Activated T-helper 1 cell treated with anti-CD3 and anti-CD28 coated beads, Interleukin-12 subunit alpha, Interleukin-12 subunit beta, Interleukin-2, Interleukin-4 antibody, amounts not matched to agents 30 ng/mL and 10 ng/mL and 1 ng/mL, durations not matched to agents 14 hours and 24 hours and 36 hours (primary cell): ENCODE measurements around the gene SEZ6L2. TPM values are rescaled to one million over a fixed set of nuclear protein-coding genes. Genes with fewer than 3 reads are reported as not detected.
A peak's percentile ranks its signal among the peaks of the same experiment; 100 is the strongest.
"Not testable (repeated sequence)": the region's sequence is repeated elsewhere in the genome, so short reads cannot be mapped to it uniquely, and the experiment has no call there.

ENCODE experiments used
- DNase-seq: peaks from one replicate; pipeline ENCODE4 v3.0.0; 2021; ENCODE audit warnings: low spot score
- H3K27ac Mint-ChIP-seq: one replicate; pipeline ENCODE4 v1.8.0; 2021; ENCODE audit warnings: mild to moderate bottlenecking, mixed read lengths
- H3K27me3 Mint-ChIP-seq: one replicate; pipeline ENCODE4 v1.8.0; 2022; ENCODE audit warnings: mild to moderate bottlenecking, moderate library complexity, mixed read lengths; ENCODE audit not compliant: insufficient read depth
- H3K36me3 Mint-ChIP-seq: one replicate; pipeline ENCODE4 v1.8.0; 2021; ENCODE audit warnings: low read depth, mixed read lengths
- H3K4me1 Mint-ChIP-seq: one replicate; pipeline ENCODE4 v1.8.0; 2021; ENCODE audit warnings: low read depth, mixed read lengths
- H3K4me3 Mint-ChIP-seq: one replicate; pipeline ENCODE4 v1.8.0; 2021; ENCODE audit warnings: mild to moderate bottlenecking, moderate library complexity, mixed read lengths
- H3K9me3 Mint-ChIP-seq: one replicate; pipeline ENCODE4 v1.8.0; 2021; ENCODE audit warnings: mixed read lengths
- intact Hi-C: fragments of 100-400 bp; cut with micrococcal nuclease; formaldehyde crosslinking; loops from one replicate; pipeline ENCODE4 v1.15.1; 2024
- total RNA-seq: library from RNA; stranded (reverse); gene quantifications from 2 replicates; pipeline ENCODE4 v1.2.3, GENCODE V29; 2022

Gene SEZ6L2
- total RNA-seq, 1 donor from 2014 or later = 0.16 TPM

DNA sequence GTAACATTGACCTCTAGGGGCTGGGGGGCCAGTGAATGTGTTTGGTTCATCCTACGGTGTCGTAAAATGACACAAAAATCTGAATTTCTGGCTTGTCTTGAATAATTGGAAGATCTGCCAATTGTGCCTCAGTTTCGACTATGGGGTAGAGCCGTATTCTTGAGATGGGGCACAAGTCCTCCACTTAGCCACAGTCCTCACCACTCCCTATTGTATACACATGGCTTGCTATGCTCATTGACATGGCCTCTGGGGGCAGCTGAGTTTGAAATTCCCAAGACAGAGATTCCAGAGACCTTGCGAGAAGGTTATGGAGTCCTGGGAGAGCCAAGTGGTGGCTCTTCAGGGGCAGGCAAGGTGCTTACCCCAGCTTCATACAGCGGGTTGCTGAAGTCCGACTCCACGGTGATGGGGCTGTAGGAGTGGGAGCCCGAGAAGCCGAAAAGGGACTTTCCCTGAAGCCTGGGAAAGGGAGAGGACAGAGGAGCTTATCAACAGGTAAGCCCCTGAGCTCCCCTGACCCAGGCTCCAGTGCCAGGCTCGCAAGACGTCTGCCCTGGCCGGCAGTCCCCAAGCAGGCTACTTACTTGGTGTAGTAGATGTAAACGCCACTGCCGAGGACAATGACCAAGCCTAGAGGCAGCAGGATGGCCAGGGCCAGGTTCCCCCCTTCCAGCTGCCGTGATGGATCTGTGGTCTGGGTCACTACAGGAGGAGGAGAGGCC is 27.4 kb downstream of the SEZ6L2 start:
- Mint-ChIP-seq H3K27me3 (peaks cover 12% of the 10 kb centered on the region), H3K4me3 (no peak overlapping the region), H3K27ac (no peak overlapping the region), H3K36me3 (no peaks in the 10 kb centered on the region), H3K4me1 (peaks cover 8% of the 10 kb centered on the region), H3K9me3 (no peaks in the 10 kb centered on the region)
- DNase-seq = no peak
- intact Hi-C loops = no loop called here

DNA sequence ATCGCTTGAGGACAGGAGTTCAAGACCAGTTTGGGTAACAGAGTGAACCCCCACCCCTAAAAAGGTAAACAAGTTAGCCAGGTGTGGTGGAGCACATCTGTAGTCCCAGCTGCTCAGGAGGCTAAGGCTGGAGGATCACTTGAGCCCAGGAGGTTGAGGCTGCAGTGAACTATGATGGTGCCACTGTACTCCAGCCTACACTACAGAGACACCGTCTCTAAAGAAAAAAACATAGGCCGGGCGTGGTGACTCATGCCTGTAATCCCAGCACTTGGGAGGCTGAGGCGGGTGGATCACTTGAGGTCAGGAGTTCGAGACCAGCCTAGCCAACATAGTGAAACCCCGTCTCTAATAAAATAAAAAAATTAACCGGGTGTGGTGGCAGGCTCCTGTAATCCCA is 30.3 kb downstream of the SEZ6L2 start:
- H3K9me3 Mint-ChIP-seq, H3K27me3 Mint-ChIP-seq, H3K27ac Mint-ChIP-seq, DNase-seq, H3K36me3 Mint-ChIP-seq, H3K4me1 Mint-ChIP-seq, H3K4me3 Mint-ChIP-seq: not testable (repeated sequence)
- intact Hi-C loops = loop anchor here (10.0 kb wide), 1 partner anchor 786 kb away; the partner anchor contains the start of genes FBRS and PRR14

DNA sequence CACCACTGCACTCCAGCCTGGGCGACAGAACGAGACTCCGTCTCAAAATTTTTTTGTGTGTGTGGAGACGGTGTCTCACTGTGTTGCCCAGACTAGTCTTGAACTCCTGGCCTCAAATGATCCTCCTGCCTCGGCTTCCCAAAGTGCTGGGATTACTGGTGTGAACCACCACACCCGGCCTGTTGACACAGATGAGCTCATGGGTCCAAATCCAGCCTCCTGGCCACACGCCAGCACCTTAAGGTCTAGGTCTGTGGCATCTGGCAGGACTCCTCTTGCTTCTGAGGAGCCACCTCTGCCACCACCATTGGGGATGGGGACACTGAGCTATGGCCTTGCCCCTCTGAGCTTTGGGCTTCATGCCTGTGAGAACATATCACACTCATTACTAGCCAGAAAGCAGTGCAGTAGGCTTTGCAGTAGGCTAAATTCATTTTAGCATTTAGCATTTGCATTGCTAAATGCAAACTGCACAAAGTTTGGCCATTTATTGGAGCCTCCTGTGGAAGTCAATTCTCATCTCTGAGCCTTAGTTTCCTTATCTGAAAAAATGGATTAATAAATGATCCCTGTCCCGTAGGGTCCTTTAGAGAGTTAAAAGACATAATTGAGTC is 30.8 kb downstream of the SEZ6L2 start:
- intact Hi-C loops = loop anchor here (10.0 kb wide), 1 partner anchor 786 kb away; the partner anchor contains the start of genes FBRS and PRR14
- H3K27ac Mint-ChIP-seq = no peak overlapping the region

DNA sequence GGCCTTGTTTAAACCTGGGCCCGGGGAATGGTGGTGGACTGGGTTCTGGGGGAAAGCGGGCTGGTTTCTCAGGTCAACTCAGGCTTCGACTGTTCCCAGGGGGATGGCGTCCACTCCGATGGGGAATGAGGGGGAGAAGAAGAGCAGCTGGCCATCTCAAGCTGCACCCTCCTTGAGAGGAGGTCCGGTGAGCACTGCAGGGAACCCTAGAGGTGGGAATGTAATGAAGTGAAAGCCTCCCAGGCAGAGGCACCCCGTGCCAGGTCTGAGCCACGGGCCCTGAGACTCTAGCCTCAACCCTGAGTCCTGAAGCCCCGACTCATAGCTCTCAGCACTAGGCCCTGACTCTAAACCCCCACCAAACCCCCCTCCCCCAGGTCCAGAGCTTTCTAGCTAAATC is 35.1 kb downstream of the SEZ6L2 start:
- peaks cover 24% of the 10 kb centered on the region for H3K4me1 Mint-ChIP-seq
- H3K27me3 Mint-ChIP-seq = no peaks in the 10 kb centered on the region
- no peak overlapping the region for H3K27ac Mint-ChIP-seq
- H3K9me3 Mint-ChIP-seq = no peaks in the 10 kb centered on the region
- peaks cover 15% of the 10 kb centered on the region for H3K36me3 Mint-ChIP-seq
- DNase-seq = no peak
- intact Hi-C loops = loop anchor here (5.0 to 10.0 kb wide), 3 partner anchors 162 to 1208 kb away; partner anchors contain the start of genes FBRS, PRR14, ZNF646 and ZNF668
- H3K4me3 Mint-ChIP-seq = no peak overlapping the region

More for the DNA sequence above, 30.8 kb downstream of the SEZ6L2 start:
- Mint-ChIP-seq H3K9me3 (no peaks in the 10 kb centered on the region), H3K4me1 (peaks cover 2% of the 10 kb centered on the region), H3K4me3 (no peak overlapping the region), H3K27me3 (no peaks in the 10 kb centered on the region), H3K36me3 (no peaks in the 10 kb centered on the region)
- DNase-seq = no peak

DNA sequence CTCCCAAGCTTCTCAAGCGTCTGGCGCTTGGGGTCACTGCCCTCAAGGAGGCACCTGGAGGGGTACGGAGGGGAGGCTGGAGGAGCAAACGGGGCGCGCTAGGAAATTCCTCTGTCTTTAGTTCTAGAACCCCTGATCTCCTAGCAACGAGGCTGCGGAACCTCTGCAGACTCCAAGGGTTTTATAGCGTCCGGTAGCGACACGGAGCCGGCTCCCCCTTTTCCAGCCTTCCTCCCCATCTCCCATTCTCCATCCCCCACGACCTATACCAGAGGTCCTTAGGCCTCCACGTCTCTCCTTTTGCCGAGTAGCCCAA is 35.7 kb downstream of the SEZ6L2 start:
- Mint-ChIP-seq H3K36me3 (peaks cover 15% of the 10 kb centered on the region), H3K9me3 (no peaks in the 10 kb centered on the region), H3K4me3 (peak overlapping the region; percentile 81), H3K27ac (peak overlapping the region; percentile 100), H3K4me1 (peaks cover 24% of the 10 kb centered on the region), H3K27me3 (no peaks in the 10 kb centered on the region)
- no peak for DNase-seq
- intact Hi-C loops = loop anchor here (1.0 to 10.0 kb wide), 17 partner anchors 14 to 1209 kb away; partner anchors contain the start of genes ALDOA, ASPHD1, FBRS and INO80E

DNA sequence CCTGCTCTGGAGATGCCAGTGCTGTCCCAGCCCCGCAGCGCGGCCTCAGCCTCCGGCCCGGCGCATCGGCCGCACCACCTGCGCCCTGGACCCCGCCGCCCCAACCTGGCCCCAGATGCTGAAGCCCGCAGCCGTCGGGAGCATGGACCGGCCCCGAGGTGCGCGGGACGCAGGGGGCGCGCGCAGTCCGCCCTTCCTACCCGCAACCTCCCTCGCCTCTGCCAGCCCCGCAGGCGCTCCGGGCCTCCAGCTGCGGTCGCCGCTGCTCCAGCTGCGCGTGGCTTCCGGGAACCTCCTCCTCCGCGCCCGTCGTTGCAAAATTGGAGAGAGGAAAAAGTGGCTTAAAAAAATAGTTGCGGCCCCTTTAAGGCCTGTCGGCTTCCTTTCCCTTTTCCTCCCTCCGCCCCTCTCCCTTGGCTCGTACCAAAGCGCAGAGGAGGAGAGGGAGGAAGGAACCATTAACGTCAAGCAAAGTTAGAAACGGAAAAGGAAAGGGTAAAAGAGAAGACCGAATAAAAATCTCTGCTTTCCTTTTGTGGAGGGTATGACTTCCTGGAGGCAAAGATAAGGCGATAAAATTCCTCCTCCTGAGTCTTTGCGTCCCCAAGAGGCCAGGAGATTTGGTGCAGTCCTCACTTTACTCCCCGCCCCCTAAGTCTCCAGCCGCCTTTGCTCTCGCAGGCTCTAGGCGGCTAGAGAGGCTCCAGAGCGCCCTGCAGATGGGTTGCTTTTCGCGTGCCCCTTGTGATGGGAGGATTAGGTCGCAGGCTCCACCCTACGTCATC is 36.3 kb downstream of the SEZ6L2 start, which contains the start of gene CDIPT:
CDIPT (minus strand) TSS at position 343 of the 785 bp plus-strand sequence. CDS start 369 bp downstream, outside the sequence.
- intact Hi-C loops = loop anchor here (1.0 to 10.0 kb wide), 17 partner anchors 14 to 1209 kb away; partner anchors contain the start of genes ALDOA, ASPHD1, FBRS and INO80E
- Mint-ChIP-seq H3K36me3 (peaks cover 18% of the 10 kb centered on the region), H3K9me3 (no peaks in the 10 kb centered on the region), H3K4me1 (peaks cover 24% of the 10 kb centered on the region), H3K27ac (peak within 1 kb of the TSS; percentile 100), H3K27me3 (no peaks in the 10 kb centered on the region), H3K4me3 (peak within 1 kb of the TSS; percentile 97)
- DNase-seq = peak; percentile 90

DNA sequence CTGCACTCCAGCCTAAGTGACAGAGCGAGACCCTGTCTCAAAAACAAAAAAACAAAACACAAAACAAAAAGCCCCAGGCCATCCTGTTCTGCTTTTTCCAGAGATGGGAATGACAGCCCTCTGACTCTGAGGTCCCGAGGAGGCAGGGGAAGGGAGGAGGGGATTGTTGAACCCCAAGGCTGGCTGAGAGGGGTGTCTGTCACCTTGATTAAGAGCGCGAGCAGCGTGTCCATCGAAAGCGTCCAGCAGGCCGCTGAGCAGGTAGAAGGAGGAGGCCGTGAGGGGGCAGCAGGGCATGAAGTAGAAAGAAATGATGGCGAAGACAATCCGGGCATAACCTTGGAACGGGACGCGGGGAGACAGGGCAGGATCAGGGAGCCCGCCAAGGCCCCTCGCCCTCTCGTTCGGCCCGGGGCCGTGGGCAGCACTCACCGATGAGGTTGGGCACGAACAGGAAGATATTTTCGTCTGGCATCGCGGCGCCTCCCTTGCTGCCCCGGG is 36.9 kb downstream of the SEZ6L2 start:
- intact Hi-C loops = loop anchor here (2.0 to 10.0 kb wide), 4 partner anchors 160 to 1210 kb away; partner anchors contain the start of genes FBRS, PRR14, ZNF646 and ZNF668
- Mint-ChIP-seq H3K4me3 (peak overlapping the region; percentile 97), H3K4me1 (peaks cover 24% of the 10 kb centered on the region)

DNA sequence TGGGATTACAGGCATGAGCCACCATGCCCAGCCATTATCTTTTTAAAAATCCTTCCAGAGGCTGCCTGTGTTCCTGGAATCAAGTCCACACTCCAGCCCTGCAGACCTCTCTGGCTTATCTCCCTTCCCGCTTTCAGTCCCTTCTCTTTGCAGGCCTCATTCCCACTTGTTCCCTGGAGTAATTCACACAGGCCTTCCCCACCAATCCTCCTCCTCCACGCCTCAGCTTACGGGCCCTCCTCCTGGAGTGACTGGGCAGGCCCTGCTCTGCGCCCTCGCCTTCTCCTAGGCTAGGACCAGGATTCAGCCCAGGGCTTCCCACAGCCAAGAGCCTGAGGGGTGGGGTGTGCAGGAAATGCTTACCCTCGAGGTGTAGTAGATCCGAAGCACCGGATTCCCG is 39.1 kb downstream of the SEZ6L2 start:
- Mint-ChIP-seq H3K4me3 (no peak overlapping the region), H3K27me3 (no peaks in the 10 kb centered on the region), H3K4me1 (peaks cover 24% of the 10 kb centered on the region), H3K9me3 (no peaks in the 10 kb centered on the region), H3K36me3 (peaks cover 18% of the 10 kb centered on the region), H3K27ac (peak overlapping the region; percentile 52)
- no peak for DNase-seq
- intact Hi-C loops = loop anchor here (5.0 to 10.0 kb wide), 3 partner anchors 158 to 1212 kb away; partner anchors contain the start of genes FBRS, PRR14, ZNF646 and ZNF668

More for the DNA sequence above, 36.9 kb downstream of the SEZ6L2 start:
- H3K27ac Mint-ChIP-seq = peak overlapping the region; percentile 88
- no peaks in the 10 kb centered on the region for H3K27me3 Mint-ChIP-seq
- no peak for DNase-seq
- H3K9me3 Mint-ChIP-seq = no peaks in the 10 kb centered on the region
- H3K36me3 Mint-ChIP-seq = peaks cover 18% of the 10 kb centered on the region

DNA sequence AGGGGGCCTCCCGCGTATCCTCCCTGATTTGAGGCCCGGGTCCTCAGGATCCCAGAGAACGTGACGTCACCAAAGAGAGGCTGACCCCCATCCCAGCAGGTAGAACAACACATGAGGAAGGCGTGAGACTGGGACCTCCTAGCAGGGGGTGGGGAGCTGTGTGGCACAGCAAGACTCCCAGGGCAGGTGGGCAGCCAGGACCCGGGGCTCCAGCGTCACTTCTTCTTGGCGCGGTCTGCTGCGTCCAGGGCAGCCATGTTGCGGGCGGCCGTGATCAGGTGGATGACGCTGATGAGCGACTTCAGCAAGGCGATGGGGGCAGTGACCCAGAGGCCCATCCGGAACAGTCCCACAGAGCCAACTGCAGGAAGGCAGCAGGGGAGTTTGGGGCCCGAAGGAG is 40.4 kb downstream of the SEZ6L2 start:
- no peaks in the 10 kb centered on the region for H3K9me3 Mint-ChIP-seq
- peaks cover 24% of the 10 kb centered on the region for H3K4me1 Mint-ChIP-seq
- H3K4me3 Mint-ChIP-seq = no peak overlapping the region
- DNase-seq = no peak
- H3K27me3 Mint-ChIP-seq = no peaks in the 10 kb centered on the region
- no peak overlapping the region for H3K27ac Mint-ChIP-seq
- H3K36me3 Mint-ChIP-seq = peaks cover 18% of the 10 kb centered on the region
- intact Hi-C loops = no loop called here

DNA sequence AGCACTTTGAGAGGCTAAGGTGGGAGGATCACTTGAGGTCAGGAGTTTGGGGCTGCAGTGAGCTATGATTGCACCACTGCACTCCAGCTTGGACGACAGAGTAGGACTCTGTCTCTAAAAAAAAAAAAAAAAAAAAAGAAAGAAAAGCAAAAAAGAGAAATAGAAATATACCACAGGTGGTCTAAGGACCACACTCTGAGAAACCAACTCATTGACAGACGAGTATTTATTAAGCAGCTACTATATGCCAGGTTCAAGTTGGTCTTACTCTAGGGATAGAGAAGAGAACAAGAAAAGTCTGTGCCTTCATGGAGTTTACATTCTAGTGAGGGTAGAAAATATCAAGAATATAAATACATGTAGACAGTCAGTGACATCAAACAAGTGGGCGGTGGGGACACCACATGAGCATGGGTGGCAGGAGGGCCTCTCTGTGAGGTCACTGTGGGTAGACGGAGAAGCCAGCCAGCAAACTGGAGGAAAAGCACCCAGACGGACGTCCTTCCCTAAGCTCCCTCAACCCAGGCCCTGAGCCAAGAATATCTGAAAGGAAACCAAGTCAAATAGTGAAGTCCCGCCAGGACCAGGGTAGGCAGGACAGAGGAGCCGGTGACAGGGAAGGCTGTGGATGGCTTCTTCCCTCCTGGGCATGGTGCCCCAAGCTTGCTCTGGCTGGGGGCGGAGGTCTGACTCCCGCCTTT is 41.1 kb downstream of the SEZ6L2 start:
- no peak for DNase-seq
- no peaks in the 10 kb centered on the region for H3K9me3 Mint-ChIP-seq
- H3K4me1 Mint-ChIP-seq = peaks cover 19% of the 10 kb centered on the region
- no peaks in the 10 kb centered on the region for H3K27me3 Mint-ChIP-seq
- H3K36me3 Mint-ChIP-seq = peaks cover 18% of the 10 kb centered on the region
- H3K4me3 Mint-ChIP-seq = no peak overlapping the region
- H3K27ac Mint-ChIP-seq = no peak overlapping the region
- intact Hi-C loops = no loop called here

DNA sequence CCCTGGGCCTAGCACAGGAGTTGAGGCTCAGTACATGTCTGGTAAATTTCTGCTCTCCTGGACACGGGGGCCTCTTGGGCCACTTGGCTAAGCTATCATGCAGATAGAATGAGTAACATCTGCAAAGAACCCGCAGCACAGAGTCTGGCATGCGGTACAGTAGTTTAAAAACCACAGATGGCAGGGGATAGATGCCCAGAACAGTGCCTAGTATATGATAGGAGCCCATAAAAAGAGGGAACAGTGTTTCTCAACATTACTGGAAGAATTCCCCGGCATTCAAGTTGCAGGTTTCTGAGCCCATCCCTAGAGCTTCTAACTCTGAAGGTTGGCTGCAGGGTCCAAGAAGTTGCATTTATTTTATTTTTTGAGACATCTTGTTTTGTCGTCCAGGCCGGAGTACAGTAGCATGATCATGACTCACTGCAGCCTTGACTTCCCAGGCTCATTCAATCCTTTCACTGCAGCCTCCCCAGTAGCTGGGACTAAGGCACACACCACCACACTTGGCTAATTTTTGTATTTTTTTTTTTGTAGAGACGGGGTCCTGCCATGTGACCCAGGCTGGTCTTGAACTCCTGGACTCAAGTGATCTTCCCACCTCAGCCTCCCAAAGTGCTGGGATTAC is 42.1 kb downstream of the SEZ6L2 start:
- H3K27ac Mint-ChIP-seq = no peak overlapping the region
- H3K36me3 Mint-ChIP-seq = peaks cover 18% of the 10 kb centered on the region
- no peak for DNase-seq
- no peaks in the 10 kb centered on the region for H3K9me3 Mint-ChIP-seq
- no peaks in the 10 kb centered on the region for H3K27me3 Mint-ChIP-seq
- H3K4me1 Mint-ChIP-seq = peaks cover 16% of the 10 kb centered on the region
- H3K4me3 Mint-ChIP-seq = no peak overlapping the region
- intact Hi-C loops = no loop called here
